ENCODE data around the gene CDC42EP4.

CDC42EP4 gene

DNA sequence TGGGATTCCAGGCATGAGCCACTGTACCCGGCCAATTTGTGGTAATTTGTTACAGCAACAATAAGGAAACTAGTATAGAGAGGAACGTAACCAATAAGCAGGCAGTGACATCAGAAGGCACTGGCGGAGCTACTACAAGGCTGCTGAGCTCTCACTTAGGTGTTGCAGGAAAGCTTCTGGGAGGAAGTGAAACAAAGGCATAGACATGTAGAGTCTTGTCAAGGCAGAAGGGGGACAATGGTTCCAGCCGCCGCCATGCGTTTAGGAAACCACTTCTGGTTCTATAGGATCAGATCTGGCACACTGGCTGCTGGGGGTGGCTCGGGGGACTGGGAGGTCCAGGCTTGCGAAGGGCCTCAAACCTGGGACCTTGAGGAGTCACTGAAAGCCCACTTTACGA is 40.7 kb downstream of the CDC42EP4 start:
- Histone ChIP-seq H3K79me2 (ENCODE audit: low read length) (no peaks in the 10 kb centered on the region), H3K9me2 (replicated peaks; ENCODE audit: insufficient read depth, low read length) (no peaks in the 10 kb centered on the region), H3K4me2 (ENCODE audit: low read depth, low read length) (peak overlapping the region; percentile 20; the same call in 1 of the 2 replicates), H3F3A (ENCODE audit: insufficient read depth, low read length) (no peaks in the 10 kb centered on the region), H2AFZ (ENCODE audit: low read length) (peak overlapping the region; percentile 39; the same call in 1 of the 2 replicates), H3K4me3 (ENCODE audit: low read length) (no peak overlapping the region), H4K20me1 (ENCODE audit: insufficient read depth, low read length) (no peaks in the 10 kb centered on the region), H3K4me1 (ENCODE audit: low read length) (peaks cover 3% of the 10 kb centered on the region; the same call in 1 of the 2 replicates), H3K27me3 (replicated peaks; ENCODE audit: insufficient read depth, low read length) (no peaks in the 10 kb centered on the region), H3K27ac (ENCODE audit: low read length) (peak overlapping the region; percentile 41; the same call in 1 of the 2 replicates), H3K9ac (ENCODE audit: low read length) (no peak overlapping the region), H3K36me3 (replicated peaks; ENCODE audit: insufficient read depth, low read length) (no peaks in the 10 kb centered on the region), H3K9me3 (replicated peaks; ENCODE audit: insufficient read depth, low read length) (no peaks in the 10 kb centered on the region)
- TF ChIP-seq, protein P1, sequence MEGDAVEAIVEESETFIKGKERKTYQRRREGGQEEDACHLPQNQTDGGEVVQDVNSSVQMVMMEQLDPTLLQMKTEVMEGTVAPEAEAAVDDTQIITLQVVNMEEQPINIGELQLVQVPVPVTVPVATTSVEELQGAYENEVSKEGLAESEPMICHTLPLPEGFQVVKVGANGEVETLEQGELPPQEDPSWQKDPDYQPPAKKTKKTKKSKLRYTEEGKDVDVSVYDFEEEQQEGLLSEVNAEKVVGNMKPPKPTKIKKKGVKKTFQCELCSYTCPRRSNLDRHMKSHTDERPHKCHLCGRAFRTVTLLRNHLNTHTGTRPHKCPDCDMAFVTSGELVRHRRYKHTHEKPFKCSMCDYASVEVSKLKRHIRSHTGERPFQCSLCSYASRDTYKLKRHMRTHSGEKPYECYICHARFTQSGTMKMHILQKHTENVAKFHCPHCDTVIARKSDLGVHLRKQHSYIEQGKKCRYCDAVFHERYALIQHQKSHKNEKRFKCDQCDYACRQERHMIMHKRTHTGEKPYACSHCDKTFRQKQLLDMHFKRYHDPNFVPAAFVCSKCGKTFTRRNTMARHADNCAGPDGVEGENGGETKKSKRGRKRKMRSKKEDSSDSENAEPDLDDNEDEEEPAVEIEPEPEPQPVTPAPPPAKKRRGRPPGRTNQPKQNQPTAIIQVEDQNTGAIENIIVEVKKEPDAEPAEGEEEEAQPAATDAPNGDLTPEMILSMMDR (IDR thresholded peaks at IDR 0.05; ENCODE audit: low read length): no peak
- TF ChIP-seq EZH2phosphoT487 (IDR thresholded peaks at IDR 0.05; ENCODE audit: low read length) (no peak), EZH2 (optimal IDR thresholded peaks at IDR 0.05; ENCODE audit: low read depth, low read length) (no peak)
- DNase-seq: peak; percentile 76

DNA sequence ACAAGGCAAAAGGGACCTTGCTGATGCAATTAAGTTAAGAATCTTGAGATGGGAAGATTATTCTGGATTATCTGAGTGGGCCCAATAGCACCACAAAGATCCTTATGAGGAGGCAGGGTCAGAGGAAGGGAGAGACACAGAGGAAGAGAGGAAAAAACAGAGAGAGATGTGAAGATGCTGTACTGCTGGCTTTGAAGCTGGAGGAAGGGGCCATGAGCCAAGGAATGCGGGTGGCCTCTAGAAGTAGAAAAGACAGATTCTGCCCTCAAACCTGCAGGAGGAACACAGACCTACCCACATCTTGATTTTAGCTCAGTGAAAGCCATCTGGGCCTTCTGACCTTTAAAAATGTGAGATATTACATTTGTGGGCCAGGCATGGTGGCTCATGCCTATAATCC is 42.0 kb downstream of the CDC42EP4 start:
- H3K4me2 ChIP-seq (ENCODE audit: low read depth, low read length): no peak overlapping the region

DNA sequence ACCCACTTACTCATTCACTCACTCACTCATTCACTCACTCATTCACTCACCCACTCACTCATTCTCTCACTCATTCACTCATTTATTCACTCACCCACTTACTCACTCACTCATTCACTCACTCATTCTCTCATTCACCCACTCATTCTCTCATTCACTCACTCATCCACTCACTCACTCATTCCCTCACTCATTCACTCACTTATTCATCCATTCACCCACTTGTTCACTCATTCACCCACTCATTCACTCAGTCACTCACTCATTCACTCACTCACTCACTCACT is 42.5 kb downstream of the CDC42EP4 start:
- no peaks in the 10 kb centered on the region for H3K27me3 ChIP-seq (replicated peaks; ENCODE audit: insufficient read depth, low read length)
- no peaks in the 10 kb centered on the region for H3K9me2 ChIP-seq (replicated peaks; ENCODE audit: insufficient read depth, low read length)
- no peak overlapping the region for H3K4me3 ChIP-seq (ENCODE audit: low read length)
- DNase-seq: no peak
- no peaks in the 10 kb centered on the region for H3K9me3 ChIP-seq (replicated peaks; ENCODE audit: insufficient read depth, low read length)
- no peak overlapping the region for H3K9ac ChIP-seq (ENCODE audit: low read length)
- no peaks in the 10 kb centered on the region for H3K79me2 ChIP-seq (ENCODE audit: low read length)
- no peak overlapping the region for H3K4me2 ChIP-seq (ENCODE audit: low read depth, low read length)
- no peak overlapping the region for H2AFZ ChIP-seq (ENCODE audit: low read length)
- TF ChIP-seq EZH2phosphoT487 (IDR thresholded peaks at IDR 0.05; ENCODE audit: low read length) (no peak), EZH2 (optimal IDR thresholded peaks at IDR 0.05; ENCODE audit: low read depth, low read length) (no peak)
- TF ChIP-seq, protein P1 (IDR thresholded peaks at IDR 0.05; ENCODE audit: low read length): no peak
- no peaks in the 10 kb centered on the region for H3K36me3 ChIP-seq (replicated peaks; ENCODE audit: insufficient read depth, low read length)
- H3K4me1 ChIP-seq (ENCODE audit: low read length): peaks cover 3% of the 10 kb centered on the region; the same call in 1 of the 2 replicates
- H4K20me1 ChIP-seq (ENCODE audit: insufficient read depth, low read length): no peaks in the 10 kb centered on the region
- H3F3A ChIP-seq (ENCODE audit: insufficient read depth, low read length): no peaks in the 10 kb centered on the region
- no peak overlapping the region for H3K27ac ChIP-seq (ENCODE audit: low read length)

More for the DNA sequence above, 42.0 kb downstream of the CDC42EP4 start:
- Histone ChIP-seq H3K4me1 (ENCODE audit: low read length) (peaks cover 3% of the 10 kb centered on the region; the same call in 1 of the 2 replicates), H3K27ac (ENCODE audit: low read length) (no peak overlapping the region), H3K9ac (ENCODE audit: low read length) (no peak overlapping the region), H3K9me3 (replicated peaks; ENCODE audit: insufficient read depth, low read length) (no peaks in the 10 kb centered on the region), H4K20me1 (ENCODE audit: insufficient read depth, low read length) (no peaks in the 10 kb centered on the region), H3K9me2 (replicated peaks; ENCODE audit: insufficient read depth, low read length) (no peaks in the 10 kb centered on the region), H3K36me3 (replicated peaks; ENCODE audit: insufficient read depth, low read length) (no peaks in the 10 kb centered on the region), H3F3A (ENCODE audit: insufficient read depth, low read length) (no peaks in the 10 kb centered on the region), H3K4me3 (ENCODE audit: low read length) (no peak overlapping the region), H2AFZ (ENCODE audit: low read length) (no peak overlapping the region), H3K79me2 (ENCODE audit: low read length) (no peaks in the 10 kb centered on the region), H3K27me3 (replicated peaks; ENCODE audit: insufficient read depth, low read length) (no peaks in the 10 kb centered on the region)
- no peak for DNase-seq
- TF ChIP-seq EZH2phosphoT487 (IDR thresholded peaks at IDR 0.05; ENCODE audit: low read length): no peak
- TF ChIP-seq, protein P1 (IDR thresholded peaks at IDR 0.05; ENCODE audit: low read length): no peak
- no peak for TF ChIP-seq EZH2 (optimal IDR thresholded peaks at IDR 0.05; ENCODE audit: low read depth, low read length)

Measured in MM.1S (cell line).